K562 (cell line): ENCODE results near the gene EDDM3A. TPM values are rescaled to one million over a fixed set of nuclear protein-coding genes. Genes with fewer than 3 reads are reported as not detected.

Experiments used
- ATAC-seq: fragments of 200-7000 bp; cut with Tn5 transposase; 3 replicates; pipeline ENCODE4 v1.9.1; 2020; ENCODE audit warnings: moderate library complexity
- BruUV-seq: library from RNA; stranded (reverse); fragments of 400-500 nt; replicated peaks from 2 replicates; lab custom pipeline; 2021; lab: Mats Ljungman, UMichigan
- CTCF ChIA-PET: fragments of 300-600 bp; formaldehyde crosslinking; extraction: SDS; loops from one replicate; lab custom pipeline; 2021; ENCODE audit warnings: low intra/inter-chr PET ratio; lab: Yijun Ruan, JAX
- POLR2A ChIA-PET: fragments of 300-600, 350-650 bp; sonication (Branson Sonifier 250); formaldehyde crosslinking; extraction: SDS; loops from one replicate; lab custom pipeline; 2021; ENCODE audit warnings: antibody characterized with exemption, inconsistent platforms; lab: Yijun Ruan, JAX
- DNase-seq, 4 experiments: peaks; one replicate each; pipeline versions ENCODE4 v3.0.0 to v3.0.0-alpha.2; 2011 to 2018; ENCODE audit warnings: low spot score in 3 of 4, mixed read lengths in 3 of 4; ENCODE audit errors: extremely low read depth in 1 of 4
- FAIRE-seq: peaks from 2 replicates; lab custom pipeline; 2011; peaks lifted over from hg19 to GRCh38; lab: Jason Lieb, UNC
- H2AFZ ChIP-seq: 2 replicates; pipeline ENCODE4 v1.6.0; 2011; ENCODE audit warnings: low read depth, low read length, control low read depth, inconsistent platforms
- H3K27ac ChIP-seq: fragments of 200-600 bp; 3 replicates; pipeline ENCODE4 v1.8.0; 2011; ENCODE audit warnings: low read depth, mild to moderate bottlenecking, control low read depth, inconsistent platforms, low read length, moderate library complexity, mixed read lengths; ENCODE audit errors: extremely low read depth
- H3K27me3 ChIP-seq, 2 experiments: fragments of 300-600 bp in 1 of 2; 2 replicates in 1 of 2; 3 replicates in 1 of 2; pipeline versions ENCODE4 v1.6.0 to v1.8.0; 2011; ENCODE audit warnings: inconsistent platforms in 2 of 2, low read length in 2 of 2, mild to moderate bottlenecking in 1 of 2, mixed read lengths in 1 of 2, moderate library complexity in 1 of 2; ENCODE audit not compliant: control insufficient read depth in 2 of 2, insufficient read depth in 2 of 2
- H3K36me3 ChIP-seq: fragments of 300-600 bp; 3 replicates; pipeline ENCODE4 v1.8.0; 2011; ENCODE audit warnings: mild to moderate bottlenecking, low read length, inconsistent platforms; ENCODE audit not compliant: control insufficient read depth, insufficient read depth
- H3K4me1 ChIP-seq, 2 experiments: fragments of 200-600 bp in 1 of 2; replicated peaks in 1 of 2; 2 replicates in 1 of 2; 3 replicates in 1 of 2; pipeline versions ENCODE4 v1.5.1 to v1.8.0; 2011; ENCODE audit warnings: inconsistent platforms in 2 of 2, low read length in 2 of 2, mild to moderate bottlenecking in 1 of 2, mixed read lengths in 1 of 2, moderate library complexity in 1 of 2; ENCODE audit not compliant: control insufficient read depth in 2 of 2, insufficient read depth in 2 of 2
- H3K4me2 ChIP-seq: 2 replicates; pipeline ENCODE4 v1.6.1; 2011; ENCODE audit warnings: low read length, control low read depth, inconsistent platforms, mixed read lengths; ENCODE audit not compliant: insufficient read depth
- H3K4me3 ChIP-seq: fragments of 200-600 bp; sonication (generic), shearing (Covaris generic); 2 replicates; pipeline ENCODE4 v1.5.1; 2016; ENCODE audit warnings: control low read depth, inconsistent platforms
- H3K79me2 ChIP-seq: fragments of 200-600 bp; 3 replicates; pipeline ENCODE4 v1.8.0; 2011; ENCODE audit warnings: low read length, inconsistent platforms; ENCODE audit not compliant: control insufficient read depth, insufficient read depth
- H3K9ac ChIP-seq, 2 experiments: 2 replicates each; pipeline versions ENCODE4 v1.6.0 to v1.6.1; 2011; ENCODE audit warnings: low read depth in 2 of 2, low read length in 2 of 2, control low read depth in 1 of 2, inconsistent platforms in 1 of 2, mild to moderate bottlenecking in 1 of 2, mixed read lengths in 1 of 2; ENCODE audit not compliant: insufficient read depth in 1 of 2
- H3K9me1 ChIP-seq: one replicate; pipeline ENCODE4 v1.6.0; 2011; ENCODE audit warnings: inconsistent platforms, mild to moderate bottlenecking, low read length, moderate library complexity; ENCODE audit not compliant: control insufficient read depth, insufficient read depth
- H3K9me3 ChIP-seq: replicated peaks from 2 replicates; pipeline ENCODE4 v1.5.1; 2011; ENCODE audit warnings: low read depth, low read length, inconsistent platforms; ENCODE audit not compliant: control insufficient read depth, insufficient read depth
- H4K20me1 ChIP-seq: replicated peaks from 2 replicates; pipeline ENCODE4 v1.6.1; 2011; ENCODE audit warnings: low read length, inconsistent platforms, mixed read lengths; ENCODE audit not compliant: control insufficient read depth, insufficient read depth
- ADNP ChIP-seq: fragments of 200-800 bp; sonication (Bioruptor generic); IDR thresholded peaks from 2 replicates; pipeline ENCODE4 v1.6.1; 2016; ENCODE audit warnings: missing genetic modification characterization, missing compliant biosample characterization
- ATF4 ChIP-seq: fragments of 450-650 bp; formaldehyde crosslinking; IDR thresholded peaks from 2 replicates; pipeline ENCODE4 v1.4.0; 2022; ENCODE audit warnings: mild to moderate bottlenecking, moderate library complexity
- BCOR ChIP-seq: fragments of 450-650 bp; IDR thresholded peaks from 2 replicates; pipeline ENCODE4 v1.6.1; 2016
- CC2D1A ChIP-seq: fragments of 450-650 bp; IDR thresholded peaks from 2 replicates; pipeline ENCODE4 v1.6.1; 2017; ENCODE audit warnings: mild to moderate bottlenecking
- CHD1 ChIP-seq: fragments of 200-600 bp; sonication (generic); IDR thresholded peaks from one replicate; pipeline ENCODE4 v1.6.1; 2012; ENCODE audit warnings: mild to moderate bottlenecking, moderate library complexity, low read length, inconsistent platforms
- DACH1 ChIP-seq: fragments of 450-650 bp; IDR thresholded peaks from 2 replicates; pipeline ENCODE4 v1.6.1; 2018; ENCODE audit not compliant: partially characterized antibody
- FOXO4 ChIP-seq: fragments of 450-650 bp; formaldehyde crosslinking; IDR thresholded peaks from 2 replicates; pipeline ENCODE4 v1.4.0; 2020; ENCODE audit warnings: mild to moderate bottlenecking, moderate library complexity
- GABPB1 ChIP-seq: sonication (generic); formaldehyde crosslinking; IDR thresholded peaks from 2 replicates; pipeline ENCODE4 v1.8.0; 2022; ENCODE audit warnings: mild to moderate bottlenecking, missing genetic modification reagents
- MCM3 ChIP-seq: fragments of 450-650 bp; IDR thresholded peaks from 2 replicates; pipeline ENCODE4 v1.6.1; 2016
- RBBP5 ChIP-seq: fragments of 200-600 bp; sonication (generic); IDR thresholded peaks from 2 replicates; pipeline ENCODE4 v1.6.1; 2012; ENCODE audit warnings: borderline replicate concordance, mild to moderate bottlenecking, low read length, control low read depth, inconsistent platforms; ENCODE audit not compliant: insufficient read depth, poor library complexity, severe bottlenecking
- SMAD4 ChIP-seq: fragments of 250-450 bp; sonication (Bioruptor Pico); conservative IDR thresholded peaks from 2 replicates; pipeline ENCODE4 v1.8.0; 2021; ENCODE audit warnings: inconsistent platforms, mild to moderate bottlenecking, moderate library complexity
- TEAD2 ChIP-seq: fragments of 450-650 bp; IDR thresholded peaks from 2 replicates; pipeline ENCODE4 v1.6.1; 2016; ENCODE audit warnings: missing genetic modification characterization, control low read depth, missing compliant biosample characterization
- TSC22D4 ChIP-seq: fragments of 450-650 bp; IDR thresholded peaks from 2 replicates; pipeline ENCODE4 v1.6.1; 2016; ENCODE audit warnings: missing genetic modification characterization, missing biosample characterization, control low read depth
- YY1 ChIP-seq, 3 experiments: IDR thresholded peaks; 2 replicates each; pipeline ENCODE4 v1.6.1; 2011; ENCODE audit warnings: low read length in 2 of 3, mild to moderate bottlenecking in 2 of 3, moderate library complexity in 2 of 3, borderline replicate concordance in 1 of 3, control low read depth in 1 of 3, low read depth in 1 of 3; ENCODE audit not compliant: insufficient read depth in 3 of 3, insufficient replicate concordance in 2 of 3, control insufficient read depth in 1 of 3, insufficient read length in 1 of 3; ENCODE audit errors: extremely low read depth in 1 of 3
- ZBED1 ChIP-seq: IDR thresholded peaks from 2 replicates; pipeline ENCODE4 v1.6.1; 2014
- ZNF431 ChIP-seq: sonication (generic); formaldehyde crosslinking; IDR thresholded peaks from 2 replicates; pipeline ENCODE4 v1.8.0; 2022; ENCODE audit warnings: mild to moderate bottlenecking, missing genetic modification reagents
- WGBS: fragments of 100-300 bp; shearing (Covaris generic); methylation state at CpG from one replicate; pipeline ENCODE4 v1.1.6; 2016; ENCODE audit warnings: low coverage, mixed read lengths; ENCODE audit not compliant: insufficient coverage; ENCODE audit errors: missing lambda C conversion rate; 5-methylcytosine and 5-hydroxymethylcytosine counted together
- in situ Hi-C: fragments of 300-500 bp; cut with MboI; formaldehyde crosslinking; loops from 4 replicates; pipeline ENCODE4 v1.15.0; 2018; ENCODE audit warnings: inconsistent platforms, mixed read lengths
- intact Hi-C: fragments of 100-400 bp; cut with micrococcal nuclease; formaldehyde crosslinking; loops from 2 replicates; pipeline ENCODE4 v1.14.2; 2022
- polyA plus RNA-seq, 8 experiments: library from polyadenylated mRNA; depleted of rRNA in 4 of 8; stranded (reverse) in 5 of 8; unstranded in 3 of 8; fragments of >200 nt; fragmentation: Nextera tagmentation in 2 of 8; fragmentation: Illumina TruSeq in 1 of 8; extraction: Ambion mirVana in 2 of 8; extraction: Trizol in 1 of 8; gene quantifications; 2 replicates each; pipeline versions ENCODE4 v1.2.1 to v1.2.3, GENCODE V29; 2011 to 2014; ENCODE audit warnings: inconsistent platforms in 1 of 8, missing spikeins in 1 of 8
- total RNA-seq, 7 experiments: library from RNA; depleted of rRNA in 6 of 7; stranded (reverse); fragments of >200 nt in 6 of 7; fragmentation: Illumina TruSeq in 2 of 7; extraction: Trizol in 2 of 7; gene quantifications; 2 replicates each; pipeline versions ENCODE4 v1.2.1 to v1.2.3, GENCODE V29; 2011 to 2021; ENCODE audit warnings: low replicate concordance in 1 of 7

EDDM3A gene
- total and polyA plus RNA-seq, 9 of the 15 experiments (the other 6 are each of a cell fraction or from before 2014, with no cell fraction given): not detected

GRCh38 chr14:20730891-20731290 lies 14.8 kb upstream of the EDDM3A start (continued):
- TF ChIP-seq FOXO4 (CRISPR knock-in tag): no peak
- TF ChIP-seq TSC22D4 (tag): no peak
- TF ChIP-seq DACH1: no peak
- TF ChIP-seq GABPB1 (CRISPR knock-in tag): no peak
- TF ChIP-seq ADNP: no peak
- no peak for TF ChIP-seq ZBED1
- TF ChIP-seq MCM3: no peak
- no peak for TF ChIP-seq TEAD2 (tag)
- no peak for TF ChIP-seq CHD1
- no peak for TF ChIP-seq SMAD4 (CRISPR knock-in tag)
- no peak for TF ChIP-seq BCOR

- BruUV-seq: no TSS peak
Observed at GRCh38 chr14:20732477-20732876, 13.2 kb upstream of the EDDM3A start.

More at GRCh38 chr14:20732477-20732876, 13.2 kb upstream of the EDDM3A start:
- Histone ChIP-seq H3K4me3 (no peak overlapping the region), H3K9me3 (no peaks in the 10 kb centered on the region), H4K20me1 (no peaks in the 10 kb centered on the region), H3K9ac (no peak overlapping the region), H3K79me2 (no peaks in the 10 kb centered on the region), H3K27ac (no peak overlapping the region), H3K9me1 (no peaks in the 10 kb centered on the region), H3K36me3 (no peaks in the 10 kb centered on the region), H3K4me2 (no peak overlapping the region), H3K4me1 (peaks cover 0 to 3% of the 10 kb centered on the region in 2 experiments; a peak in 2 of 5 replicates), H2AFZ (no peak overlapping the region), H3K27me3 (peaks cover 3 to 5% of the 10 kb centered on the region in 2 experiments; a peak in 3 of 5 replicates)
- TF ChIP-seq ZNF431 (no peak), CC2D1A (no peak), ATF4 (CRISPR knock-in tag) (no peak), RBBP5 (no peak), YY1 (IDR thresholded peaks at IDR 0.05; ENCODE audit: borderline replicate concordance in 1 of 3, control insufficient read depth in 1 of 3, extremely low read depth in 1 of 3, insufficient read depth in 3 of 3, insufficient read length in 1 of 3, insufficient replicate concordance in 2 of 3, low read depth in 1 of 3, low read length in 2 of 3) (no peak)
- ATAC-seq (no peak), DNase-seq (no peak), FAIRE-seq (no peak)
- ChIA-PET POLR2A (interaction anchor here (0.6 kb wide), 1 partner anchor 242 kb away, joined by 3 read pairs; no protein-coding TSS in a partner anchor), CTCF (no interaction called here)
- in situ Hi-C loops: no loop called here
- 4% methylated on average over 5 of the region's 5 CpGs for WGBS
- intact Hi-C loops: no loop called here
